Measurements from ENCODE around the gene TRIM65. TPM values are rescaled to one million over a fixed set of nuclear protein-coding genes. Genes with fewer than 3 reads are reported as not detected.

TRIM65 gene
- total and polyA plus RNA-seq, 2 of the 13 experiments (the other 11 are each of a cell fraction or from before 2014, with no cell fraction given): 10.3 to 22.4 TPM

DNA sequence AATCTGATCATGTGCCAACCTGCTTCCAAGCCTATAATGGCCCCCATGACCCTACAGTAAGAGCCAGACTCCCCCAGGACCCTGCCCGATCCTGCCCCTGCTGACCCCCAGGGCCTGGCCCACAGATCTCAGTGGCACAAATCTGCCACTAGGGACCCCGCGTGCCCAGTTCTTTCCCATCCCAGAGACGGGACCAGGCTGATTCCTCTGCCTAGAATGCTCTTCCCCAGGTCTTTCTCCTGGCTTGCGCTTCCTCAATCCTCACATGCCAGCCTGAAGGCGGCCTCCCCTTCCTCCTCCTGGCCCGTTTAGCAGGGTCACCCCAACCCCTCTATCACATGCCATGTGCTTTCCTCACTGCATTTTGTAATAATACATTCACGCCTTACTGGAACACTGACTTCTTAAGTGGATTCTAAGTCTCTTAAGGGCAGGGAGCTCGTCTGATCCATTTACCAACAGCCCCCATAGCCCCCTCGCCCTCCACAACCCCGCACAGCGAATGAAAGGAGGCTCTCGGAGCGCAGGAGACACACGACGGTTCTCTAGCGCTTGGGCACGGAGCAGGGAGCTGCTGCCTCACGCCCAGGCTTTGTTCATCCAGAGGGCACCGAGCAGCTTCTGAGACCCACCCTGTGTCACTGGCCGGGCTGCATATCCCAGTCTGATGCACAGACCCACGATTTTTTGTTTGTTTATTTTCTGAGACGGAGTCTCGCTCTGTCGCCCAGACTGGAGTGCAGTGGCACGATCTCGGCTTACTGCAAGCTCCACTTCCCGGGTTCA lies 1.2 kb downstream of the TRIM65 start (continued):
- TF ChIP-seq KLF6 (CRISPR knock-in tag; IDR thresholded peaks at IDR 0.05) (no peak), ZNF264 (CRISPR knock-in tag; IDR thresholded peaks at IDR 0.05) (no peak), STAG1 (CRISPR knock-in tag; IDR thresholded peaks at IDR 0.05) (peak; percentile 21; the same call in 1 of the 2 replicates), ARNT2 (CRISPR knock-in tag; IDR thresholded peaks at IDR 0.05; ENCODE audit: low read depth) (no peak; the same call in 1 of the 2 replicates), EP300 (IDR thresholded peaks at IDR 0.05; ENCODE audit: low read depth in 2 of 2, low read length in 2 of 2) (no peak), EP300 (CRISPR knock-in tag; IDR thresholded peaks at IDR 0.05; ENCODE audit: borderline replicate concordance) (no peak), REPIN1 (CRISPR knock-in tag; IDR thresholded peaks at IDR 0.05; ENCODE audit: borderline replicate concordance, low read depth) (no peak; the same call in 1 of the 2 replicates), ZC3H13 (CRISPR knock-in tag; IDR thresholded peaks at IDR 0.05) (peak; percentile 72), ZNF510 (CRISPR knock-in tag; IDR thresholded peaks at IDR 0.05; ENCODE audit: low read depth) (no peak), ZNF574 (CRISPR knock-in tag; IDR thresholded peaks at IDR 0.05) (peak; percentile 4; the same call in 1 of the 2 replicates), SMAD9 (CRISPR knock-in tag; IDR thresholded peaks at IDR 0.05) (no peak), SATB2 (CRISPR knock-in tag; IDR thresholded peaks at IDR 0.05) (no peak), ZBTB7B (CRISPR knock-in tag; IDR thresholded peaks at IDR 0.05) (peak; percentile 60; the same call in 1 of the 2 replicates), SPEN (CRISPR knock-in tag; IDR thresholded peaks at IDR 0.05; ENCODE audit: low read depth) (0 out of 2 replicates have a peak, but pooled peaks have one; percentile 3), TFDP1 (CRISPR knock-in tag; IDR thresholded peaks at IDR 0.05; ENCODE audit: borderline replicate concordance) (no peak), EED (CRISPR knock-in tag; IDR thresholded peaks at IDR 0.05) (peak; percentile 70; the same call in 1 of the 2 replicates), ZBTB7A (CRISPR knock-in tag; IDR thresholded peaks at IDR 0.05) (no peak; the same call in 1 of the 2 replicates), POGK (CRISPR knock-in tag; conservative IDR thresholded peaks at IDR 0.05) (peak; percentile 46), SRY (CRISPR knock-in tag; IDR thresholded peaks at IDR 0.05) (0 out of 2 replicates have a peak, but pooled peaks have one; percentile 17), ZNF251 (CRISPR knock-in tag; IDR thresholded peaks at IDR 0.05) (no peak), ATM (IDR thresholded peaks at IDR 0.05; ENCODE audit: borderline replicate concordance) (no peak), PHF8 (CRISPR knock-in tag; IDR thresholded peaks at IDR 0.05) (no peak)
- TF ChIP-seq, protein P1, sequence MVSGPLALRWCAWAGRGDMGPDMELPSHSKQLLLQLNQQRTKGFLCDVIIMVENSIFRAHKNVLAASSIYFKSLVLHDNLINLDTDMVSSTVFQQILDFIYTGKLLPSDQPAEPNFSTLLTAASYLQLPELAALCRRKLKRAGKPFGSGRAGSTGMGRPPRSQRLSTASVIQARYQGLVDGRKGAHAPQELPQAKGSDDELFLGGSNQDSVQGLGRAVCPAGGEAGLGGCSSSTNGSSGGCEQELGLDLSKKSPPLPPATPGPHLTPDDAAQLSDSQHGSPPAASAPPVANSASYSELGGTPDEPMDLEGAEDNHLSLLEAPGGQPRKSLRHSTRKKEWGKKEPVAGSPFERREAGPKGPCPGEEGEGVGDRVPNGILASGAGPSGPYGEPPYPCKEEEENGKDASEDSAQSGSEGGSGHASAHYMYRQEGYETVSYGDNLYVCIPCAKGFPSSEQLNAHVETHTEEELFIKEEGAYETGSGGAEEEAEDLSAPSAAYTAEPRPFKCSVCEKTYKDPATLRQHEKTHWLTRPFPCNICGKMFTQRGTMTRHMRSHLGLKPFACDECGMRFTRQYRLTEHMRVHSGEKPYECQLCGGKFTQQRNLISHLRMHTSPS (CRISPR knock-in tag; IDR thresholded peaks at IDR 0.05; ENCODE audit: low read depth): 0 out of 2 replicates have a peak, but pooled peaks have one; percentile 42

All from HepG2 (cell line).